ENCODE data around the gene SIX5.

Gene SIX5

GRCh38 chr19:45768984-45769782 is at the start of gene SIX5:
SIX5 (minus strand) TSS chr19:45769252; CDS start chr19:45768844, 408 bp downstream.
- Histone ChIP-seq H3K9ac (ENCODE audit: low read length in 5 of 5) (peak within 1 kb of the TSS in 4 of 5 donors; percentile 67 to 85 (median 78)), H3K27ac (ENCODE audit: low read depth, low read length) (peak within 1 kb of the TSS; percentile 94), H3K9me3 (ENCODE audit: control insufficient read depth in 5 of 5, low read length in 5 of 5) (no peaks in the 10 kb centered on the region), H3K4me3 (ENCODE audit: low read depth in 1 of 5, low read length in 5 of 5) (peak within 1 kb of the TSS; percentile 79 to 93 (median 87)), H3K27me3 (ENCODE audit: control insufficient read depth in 5 of 5, insufficient read depth in 4 of 5, low read length in 5 of 5) (peaks cover 0 to 5% (median 0%) of the 10 kb centered on the region in 5 donors), H3K36me3 (ENCODE audit: control insufficient read depth in 5 of 5, insufficient read depth in 5 of 5, low read length in 5 of 5) (peaks cover 0 to 14% (median 4%) of the 10 kb centered on the region in 5 donors), H3K4me1 (ENCODE audit: control insufficient read depth in 5 of 5, insufficient read depth in 5 of 5, low read length in 5 of 5) (peaks cover 0 to 55% (median 49%) of the 10 kb centered on the region in 5 donors)

GRCh38 chr19:45817725-45818301 is 48.8 kb upstream of the SIX5 start:
- H3K36me3 ChIP-seq (ENCODE audit: control insufficient read depth in 5 of 5, insufficient read depth in 5 of 5, low read length in 5 of 5): peaks cover 0 to 48% (median 35%) of the 10 kb centered on the region in 5 donors
- peaks cover 0 to 12% (median 0%) of the 10 kb centered on the region in 5 donors for H3K4me1 ChIP-seq (ENCODE audit: control insufficient read depth in 5 of 5, insufficient read depth in 5 of 5, low read length in 5 of 5)
- H3K27ac ChIP-seq (ENCODE audit: low read depth, low read length): no peak overlapping the region
- no peak overlapping the region for H3K9ac ChIP-seq (ENCODE audit: low read length in 5 of 5)
- H3K9me3 ChIP-seq (ENCODE audit: control insufficient read depth in 5 of 5, low read length in 5 of 5): no peaks in the 10 kb centered on the region
- peaks cover 0 to 10% (median 5%) of the 10 kb centered on the region in 5 donors for H3K27me3 ChIP-seq (ENCODE audit: control insufficient read depth in 5 of 5, insufficient read depth in 4 of 5, low read length in 5 of 5)
- no peak overlapping the region for H3K4me3 ChIP-seq (ENCODE audit: low read depth in 1 of 5, low read length in 5 of 5)

- Histone ChIP-seq H3K36me3 (ENCODE audit: control insufficient read depth in 5 of 5, insufficient read depth in 5 of 5, low read length in 5 of 5) (peaks cover 0 to 41% (median 29%) of the 10 kb centered on the region in 5 donors), H3K27ac (ENCODE audit: low read depth, low read length) (no peak overlapping the region), H3K4me1 (ENCODE audit: control insufficient read depth in 5 of 5, insufficient read depth in 5 of 5, low read length in 5 of 5) (peaks cover 0 to 12% (median 0%) of the 10 kb centered on the region in 5 donors), H3K9ac (ENCODE audit: low read length in 5 of 5) (no peak overlapping the region), H3K27me3 (ENCODE audit: control insufficient read depth in 5 of 5, insufficient read depth in 4 of 5, low read length in 5 of 5) (peaks cover 0 to 10% (median 5%) of the 10 kb centered on the region in 5 donors), H3K9me3 (ENCODE audit: control insufficient read depth in 5 of 5, low read length in 5 of 5) (no peaks in the 10 kb centered on the region), H3K4me3 (ENCODE audit: low read depth in 1 of 5, low read length in 5 of 5) (no peak overlapping the region)
Measured at GRCh38 chr19:45817010-45817724, 48.1 kb upstream of the SIX5 start.

- H3K9ac ChIP-seq (ENCODE audit: low read length in 5 of 5): no peak overlapping the region
- peaks cover 0 to 10% (median 5%) of the 10 kb centered on the region in 5 donors for H3K27me3 ChIP-seq (ENCODE audit: control insufficient read depth in 5 of 5, insufficient read depth in 4 of 5, low read length in 5 of 5)
- H3K27ac ChIP-seq (ENCODE audit: low read depth, low read length): no peak overlapping the region
Measured at GRCh38 chr19:45816236-45817009, 47.4 kb upstream of the SIX5 start.

GRCh38 chr19:45815481-45816216 is 46.6 kb upstream of the SIX5 start:
- H3K27ac ChIP-seq (ENCODE audit: low read depth, low read length): no peak overlapping the region

More at GRCh38 chr19:45816236-45817009, 47.4 kb upstream of the SIX5 start:
- Histone ChIP-seq H3K4me1 (ENCODE audit: control insufficient read depth in 5 of 5, insufficient read depth in 5 of 5, low read length in 5 of 5) (peaks cover 0 to 12% (median 0%) of the 10 kb centered on the region in 5 donors), H3K36me3 (ENCODE audit: control insufficient read depth in 5 of 5, insufficient read depth in 5 of 5, low read length in 5 of 5) (peaks cover 0 to 36% (median 25%) of the 10 kb centered on the region in 5 donors), H3K4me3 (ENCODE audit: low read depth in 1 of 5, low read length in 5 of 5) (no peak overlapping the region), H3K9me3 (ENCODE audit: control insufficient read depth in 5 of 5, low read length in 5 of 5) (no peaks in the 10 kb centered on the region)

GRCh38 chr19:45814851-45815480 is 45.9 kb upstream of the SIX5 start, which contains the start of gene RSPH6A:
RSPH6A (minus strand) TSS chr19:45815308; CDS start chr19:45815176, 132 bp downstream.
- Histone ChIP-seq H3K4me1 (ENCODE audit: control insufficient read depth in 5 of 5, insufficient read depth in 5 of 5, low read length in 5 of 5) (peaks cover 0 to 12% (median 3%) of the 10 kb centered on the region in 5 donors), H3K27me3 (ENCODE audit: control insufficient read depth in 5 of 5, insufficient read depth in 4 of 5, low read length in 5 of 5) (peaks cover 0 to 10% (median 5%) of the 10 kb centered on the region in 5 donors), H3K9me3 (ENCODE audit: control insufficient read depth in 5 of 5, low read length in 5 of 5) (no peaks in the 10 kb centered on the region), H3K9ac (ENCODE audit: low read length in 5 of 5) (no peak within 1 kb of the TSS), H3K27ac (ENCODE audit: low read depth, low read length) (no peak within 1 kb of the TSS), H3K36me3 (ENCODE audit: control insufficient read depth in 5 of 5, insufficient read depth in 5 of 5, low read length in 5 of 5) (peaks cover 0 to 21% (median 11%) of the 10 kb centered on the region in 5 donors), H3K4me3 (ENCODE audit: low read depth in 1 of 5, low read length in 5 of 5) (peak within 1 kb of the TSS in 2 of 5 donors; percentile 30 to 39)

More at GRCh38 chr19:45815481-45816216, 46.6 kb upstream of the SIX5 start:
- Histone ChIP-seq H3K27me3 (ENCODE audit: control insufficient read depth in 5 of 5, insufficient read depth in 4 of 5, low read length in 5 of 5) (peaks cover 0 to 10% (median 5%) of the 10 kb centered on the region in 5 donors), H3K9ac (ENCODE audit: low read length in 5 of 5) (no peak overlapping the region), H3K4me1 (ENCODE audit: control insufficient read depth in 5 of 5, insufficient read depth in 5 of 5, low read length in 5 of 5) (peaks cover 0 to 12% (median 0%) of the 10 kb centered on the region in 5 donors), H3K36me3 (ENCODE audit: control insufficient read depth in 5 of 5, insufficient read depth in 5 of 5, low read length in 5 of 5) (peaks cover 0 to 28% (median 17%) of the 10 kb centered on the region in 5 donors), H3K4me3 (ENCODE audit: low read depth in 1 of 5, low read length in 5 of 5) (peak overlapping the region in 2 of 5 donors; percentile 30 to 39), H3K9me3 (ENCODE audit: control insufficient read depth in 5 of 5, low read length in 5 of 5) (no peaks in the 10 kb centered on the region)

GRCh38 chr19:45814166-45814780 is 45.2 kb upstream of the SIX5 start:
- no peak overlapping the region for H3K27ac ChIP-seq (ENCODE audit: low read depth, low read length)
- H3K27me3 ChIP-seq (ENCODE audit: control insufficient read depth in 5 of 5, insufficient read depth in 4 of 5, low read length in 5 of 5): peaks cover 0 to 10% (median 5%) of the 10 kb centered on the region in 5 donors

GRCh38 chr19:45812297-45812696 is 43.2 kb upstream of the SIX5 start:
- Histone ChIP-seq H3K4me1 (ENCODE audit: control insufficient read depth in 5 of 5, insufficient read depth in 5 of 5, low read length in 5 of 5) (peaks cover 2 to 18% (median 7%) of the 10 kb centered on the region in 5 donors), H3K4me3 (ENCODE audit: low read depth in 1 of 5, low read length in 5 of 5) (no peak overlapping the region), H3K27ac (ENCODE audit: low read depth, low read length) (no peak overlapping the region), H3K36me3 (ENCODE audit: control insufficient read depth in 5 of 5, insufficient read depth in 5 of 5, low read length in 5 of 5) (no peaks in the 10 kb centered on the region), H3K9me3 (ENCODE audit: control insufficient read depth in 5 of 5, low read length in 5 of 5) (no peaks in the 10 kb centered on the region), H3K9ac (ENCODE audit: low read length in 5 of 5) (no peak overlapping the region), H3K27me3 (ENCODE audit: control insufficient read depth in 5 of 5, insufficient read depth in 4 of 5, low read length in 5 of 5) (peaks cover 0 to 10% (median 5%) of the 10 kb centered on the region in 5 donors)

More at GRCh38 chr19:45814166-45814780, 45.2 kb upstream of the SIX5 start:
- peaks cover 2 to 18% (median 7%) of the 10 kb centered on the region in 5 donors for H3K4me1 ChIP-seq (ENCODE audit: control insufficient read depth in 5 of 5, insufficient read depth in 5 of 5, low read length in 5 of 5)
- H3K9me3 ChIP-seq (ENCODE audit: control insufficient read depth in 5 of 5, low read length in 5 of 5): no peaks in the 10 kb centered on the region
- no peak overlapping the region for H3K4me3 ChIP-seq (ENCODE audit: low read depth in 1 of 5, low read length in 5 of 5)
- H3K36me3 ChIP-seq (ENCODE audit: control insufficient read depth in 5 of 5, insufficient read depth in 5 of 5, low read length in 5 of 5): peaks cover 0 to 14% (median 4%) of the 10 kb centered on the region in 5 donors
- H3K9ac ChIP-seq (ENCODE audit: low read length in 5 of 5): no peak overlapping the region

Data from subcutaneous abdominal adipose tissue (tissue), 5 donors.